Activated CD8-positive, alpha-beta memory T cell treated with anti-CD3 and anti-CD28 coated beads for 1 hour (primary cell): ENCODE measurements around the gene MYOZ1.
"Not testable (repeated sequence)": the region's sequence is repeated elsewhere in the genome, so short reads cannot be mapped to it uniquely, and the experiment has no call there.

Source experiments
- DNase-seq, 2 donors: peaks; one replicate each; pipeline ENCODE4 v3.0.0-alpha.2; 2020; ENCODE audit warnings: low read depth in 1 of 2; ENCODE audit errors: extremely low read depth in 1 of 2

MYOZ1 gene, protein sequence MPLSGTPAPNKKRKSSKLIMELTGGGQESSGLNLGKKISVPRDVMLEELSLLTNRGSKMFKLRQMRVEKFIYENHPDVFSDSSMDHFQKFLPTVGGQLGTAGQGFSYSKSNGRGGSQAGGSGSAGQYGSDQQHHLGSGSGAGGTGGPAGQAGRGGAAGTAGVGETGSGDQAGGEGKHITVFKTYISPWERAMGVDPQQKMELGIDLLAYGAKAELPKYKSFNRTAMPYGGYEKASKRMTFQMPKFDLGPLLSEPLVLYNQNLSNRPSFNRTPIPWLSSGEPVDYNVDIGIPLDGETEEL

DNA sequence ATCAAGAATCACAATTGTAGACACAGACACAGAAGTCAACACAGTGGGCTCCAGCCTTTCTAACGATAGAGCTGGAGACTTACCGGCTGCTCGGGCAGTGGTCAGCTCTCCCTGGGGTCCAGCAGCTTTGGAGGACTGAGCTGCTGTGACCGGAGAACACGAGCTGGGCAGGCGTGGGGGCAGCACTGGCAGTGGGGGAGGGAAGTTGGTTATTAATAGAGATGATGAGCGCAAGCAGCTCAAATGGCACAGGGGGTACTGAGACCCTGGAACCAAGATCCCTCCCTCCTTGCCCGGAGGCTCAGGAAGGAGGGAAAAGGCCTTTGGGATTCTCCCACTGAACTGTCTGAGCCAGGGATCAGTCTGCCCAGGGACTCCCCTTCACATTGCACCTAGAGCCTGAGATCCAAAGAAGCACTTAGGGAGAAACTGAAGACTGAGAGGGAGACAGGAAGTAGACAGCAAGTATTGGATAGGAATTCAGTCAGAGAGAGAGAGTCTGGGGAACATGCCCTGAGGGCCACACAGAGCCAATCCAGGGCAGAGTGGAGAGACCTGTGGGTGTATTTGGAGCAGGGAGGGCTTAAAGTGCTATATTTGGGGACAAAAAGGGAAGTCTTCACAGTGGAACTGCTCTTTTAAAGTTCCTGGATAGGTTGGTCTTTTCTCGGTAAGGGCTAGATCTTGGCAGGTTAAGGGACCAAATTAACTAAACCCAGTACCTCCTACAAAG is at the start of gene MYOZ1:
TSS of gene MYOZ1 (minus strand) at position 147 of the 733 bp plus-strand sequence. CDS start 1,457 bp downstream, outside the sequence.
- DNase-seq = no peak

DNA sequence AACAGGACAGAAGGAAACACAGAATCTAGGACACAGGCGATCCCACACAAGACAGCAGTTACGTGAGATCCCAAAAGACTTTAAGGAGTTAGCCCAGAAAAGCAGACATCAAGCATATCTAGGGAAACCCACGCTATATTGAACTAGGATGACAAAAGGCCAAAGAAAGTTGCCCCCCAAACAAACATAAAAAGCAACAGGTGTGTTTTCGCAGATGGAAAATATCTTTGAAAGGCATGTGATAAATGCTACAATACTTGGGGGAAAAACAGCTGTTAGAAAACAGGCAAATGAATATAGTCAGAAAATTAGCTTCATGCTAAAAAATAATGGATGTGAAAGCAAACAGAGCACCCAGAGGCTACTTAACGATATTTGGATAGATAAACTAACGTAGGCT is 49.5 kb upstream of the MYOZ1 start:
- DNase-seq = not testable (repeated sequence)

DNA sequence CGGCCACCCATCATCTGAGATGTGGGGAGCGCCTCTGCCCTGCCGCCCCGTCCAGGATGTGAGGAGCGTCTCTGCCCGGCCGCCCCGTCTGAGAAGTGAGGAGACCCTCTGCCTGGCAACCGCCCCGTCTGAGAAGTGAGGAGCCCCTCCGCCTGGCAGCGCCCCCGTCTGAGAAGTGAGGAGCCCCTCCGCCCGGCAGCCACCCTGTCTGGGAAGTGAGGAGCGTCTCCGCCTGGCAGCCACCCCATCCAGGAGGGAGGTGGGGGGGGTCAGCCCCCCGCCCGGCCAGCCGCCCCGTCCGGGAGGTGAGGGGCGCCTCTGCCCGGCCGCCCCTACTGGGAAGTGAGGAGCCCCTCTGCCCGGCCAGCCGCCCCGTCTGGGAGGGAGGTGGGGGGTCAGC is 48.3 kb upstream of the MYOZ1 start:
- DNase-seq = not testable (repeated sequence)

GRCh38 chr10:73687641-73688040 is 46.4 kb upstream of the MYOZ1 start:
- not testable (repeated sequence) for DNase-seq

- DNase-seq = not testable (repeated sequence)
Measured at GRCh38 chr10:73674546-73674945, 33.3 kb upstream of the MYOZ1 start.

- DNase-seq = not testable (repeated sequence)
Measured at GRCh38 chr10:73668378-73668777, 27.1 kb upstream of the MYOZ1 start.

DNA sequence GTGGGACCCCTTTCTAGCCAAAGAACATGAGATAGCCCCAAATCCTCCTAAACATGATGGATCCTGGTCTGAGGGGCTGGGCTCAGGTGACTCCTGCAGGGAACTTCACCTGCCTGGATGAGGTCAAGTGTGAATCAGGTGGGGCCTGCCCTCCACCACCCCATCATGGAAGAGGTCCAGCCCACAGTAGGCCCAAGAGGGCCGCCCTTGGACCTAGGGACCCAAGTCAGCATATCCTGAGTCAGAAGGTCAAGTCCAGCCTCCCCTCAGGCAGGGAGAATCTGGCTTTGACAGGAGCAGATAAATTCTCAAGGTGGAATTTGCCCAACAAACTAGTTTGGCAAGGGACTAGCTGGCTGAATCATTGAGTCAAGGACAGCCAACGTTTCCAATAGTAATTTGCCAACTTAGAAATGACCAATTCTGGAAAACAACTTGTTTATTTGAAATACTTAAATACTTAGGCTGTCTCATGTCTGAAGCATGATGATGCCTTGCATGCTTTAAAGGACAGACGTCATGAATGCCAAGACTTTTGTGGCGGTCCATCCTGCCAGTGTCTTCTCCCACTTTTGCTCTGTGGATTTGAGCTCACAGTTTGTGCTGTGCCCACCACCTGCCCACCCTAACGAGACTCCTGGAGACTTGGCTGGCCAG is 25.0 kb upstream of the MYOZ1 start:
- DNase-seq = not testable (repeated sequence)

GRCh38 chr10:73665581-73665980 is 24.3 kb upstream of the MYOZ1 start:
- DNase-seq = not testable (repeated sequence)

- DNase-seq = not testable (repeated sequence)
Measured at GRCh38 chr10:73664156-73665040, 23.1 kb upstream of the MYOZ1 start.

DNA sequence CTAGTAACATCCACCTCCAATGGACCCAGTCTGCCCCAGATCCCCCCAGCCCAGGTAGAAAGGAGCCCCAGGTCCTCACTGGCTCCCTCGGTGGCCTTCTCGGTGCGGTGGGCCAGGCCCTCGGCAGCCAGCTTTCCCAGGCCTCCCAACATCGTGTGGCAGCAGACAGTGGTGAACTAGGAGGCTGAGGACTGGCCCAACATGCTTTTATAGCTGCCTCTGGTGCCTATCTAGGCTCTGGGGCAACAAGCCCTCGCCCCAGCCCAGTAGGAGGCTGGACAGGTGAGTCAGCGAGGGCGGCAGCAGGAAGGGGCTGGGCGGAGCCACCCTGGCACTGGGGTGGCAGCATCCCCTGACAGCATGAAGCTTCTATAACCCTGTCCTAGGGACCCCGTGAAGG is 22.3 kb upstream of the MYOZ1 start:
- not testable (repeated sequence) for DNase-seq

DNA sequence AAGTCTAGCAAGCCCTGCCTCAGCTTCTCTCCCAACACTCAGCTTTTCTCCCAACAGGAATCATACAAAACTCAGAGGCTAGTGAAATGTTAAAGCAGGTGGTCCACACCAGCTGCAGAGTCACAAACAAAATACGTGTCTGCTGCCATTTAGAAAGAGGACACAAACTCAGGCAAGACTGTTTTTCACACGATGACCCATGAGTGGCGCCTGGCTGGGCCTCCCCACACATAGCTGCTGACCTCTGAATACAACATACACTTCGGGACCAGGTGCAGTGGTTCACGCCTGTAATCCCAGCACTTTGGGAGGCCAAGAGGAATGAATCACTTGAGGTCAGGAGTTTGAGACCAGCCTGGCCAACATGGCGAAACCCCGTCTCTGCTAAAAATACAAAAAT is 21.4 kb upstream of the MYOZ1 start:
- not testable (repeated sequence) for DNase-seq

DNA sequence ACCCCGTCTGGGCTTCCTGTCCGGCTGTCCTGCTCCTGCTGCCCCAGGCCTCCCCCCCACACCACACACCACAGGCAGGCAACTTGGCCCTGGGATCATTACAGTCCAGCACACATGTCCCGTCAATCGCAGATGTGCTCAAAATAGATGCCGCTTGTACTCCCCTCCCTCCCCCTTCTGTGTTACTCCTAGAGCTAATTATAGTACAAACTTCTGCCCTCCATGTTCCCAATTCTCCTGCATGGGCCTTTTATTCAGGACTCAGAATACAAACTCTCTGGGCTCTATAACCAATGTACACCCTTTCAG is 14.7 kb upstream of the MYOZ1 start, which contains the start of gene SYNPO2L:
TSS of gene SYNPO2L (minus strand) at position 40 of the 309 bp plus-strand sequence. CDS start 107 bp downstream, outside the sequence.
- no peak for DNase-seq

- no peak for DNase-seq
Measured at GRCh38 chr10:73655257-73655989, 14.1 kb upstream of the MYOZ1 start.

DNA sequence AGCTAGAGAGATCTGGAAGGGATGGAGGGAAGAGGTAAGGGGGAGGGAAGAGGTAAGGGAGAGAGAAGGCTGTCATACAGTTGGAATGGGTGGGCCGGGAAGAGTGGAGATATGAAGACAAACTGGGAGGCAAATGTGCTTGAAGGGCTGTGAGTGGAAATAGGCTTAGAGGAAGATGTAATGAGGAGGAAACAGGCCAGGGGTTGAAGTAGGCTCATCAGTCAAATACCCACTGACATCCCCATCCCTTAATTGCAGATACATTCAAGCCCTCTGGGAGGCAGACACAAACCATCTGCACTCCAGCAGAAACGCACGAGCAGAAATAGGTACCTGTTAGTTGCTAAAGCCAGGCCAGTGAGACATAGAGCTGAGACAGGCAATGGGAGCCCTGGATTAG is 12.4 kb upstream of the MYOZ1 start:
- DNase-seq = no peak

DNA sequence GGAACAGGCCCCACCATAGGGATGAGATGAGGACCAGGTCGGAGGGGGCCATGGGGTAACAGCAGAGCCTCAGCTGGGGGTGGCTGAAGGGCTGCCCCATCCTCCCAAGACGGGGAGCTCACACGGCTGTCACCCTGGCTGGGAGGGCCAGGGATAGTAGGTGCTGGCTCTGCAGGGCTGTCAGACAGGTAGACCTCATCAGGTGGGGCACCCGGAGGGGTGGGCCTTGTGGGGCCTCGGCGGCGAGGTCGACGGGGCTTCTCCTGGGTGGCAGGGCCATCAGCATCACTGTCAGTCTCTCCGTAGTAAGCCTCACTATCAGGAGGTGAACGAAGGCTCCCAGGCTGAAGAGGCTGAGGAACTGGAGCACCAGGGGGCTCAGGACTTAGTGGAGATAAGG is 11.9 kb upstream of the MYOZ1 start:
- DNase-seq = no peak

DNA sequence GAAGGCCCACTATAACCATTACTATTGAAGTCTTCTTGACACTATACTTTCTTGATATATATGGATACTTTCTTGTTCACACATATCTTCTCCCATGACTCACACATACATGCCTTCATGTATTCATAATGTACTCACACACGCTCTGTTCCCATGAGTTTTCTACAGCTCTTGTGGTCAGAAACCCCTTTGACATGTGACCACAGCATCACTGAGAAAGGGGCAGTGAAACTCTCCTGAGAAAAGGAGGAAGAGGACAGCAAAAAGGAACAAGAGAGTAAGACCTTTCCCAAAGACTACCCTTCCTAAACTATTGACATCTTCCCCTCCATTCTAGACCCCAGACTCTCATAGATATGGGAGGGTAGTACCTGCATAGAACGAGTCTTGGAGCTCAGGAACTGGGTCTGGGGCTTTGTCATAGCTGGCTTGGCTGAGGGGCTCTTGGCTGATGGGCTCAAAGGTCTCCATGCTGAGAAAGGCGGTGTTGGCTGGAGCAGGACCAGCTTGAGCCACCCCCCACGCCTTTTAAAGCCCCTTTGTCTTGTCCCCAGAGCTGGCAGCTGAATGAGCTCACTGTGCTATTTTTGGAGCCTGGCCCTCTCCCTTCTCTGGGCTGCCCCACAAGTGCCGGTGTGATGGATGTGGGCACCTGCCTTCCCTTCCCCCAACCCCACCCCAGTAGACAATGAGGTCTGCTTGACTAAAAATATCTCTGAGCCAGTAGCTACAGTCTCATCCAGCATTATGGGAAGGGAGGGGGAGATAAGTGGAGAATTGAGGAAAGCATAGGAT is 9.5 kb upstream of the MYOZ1 start:
- DNase-seq = no peak

DNA sequence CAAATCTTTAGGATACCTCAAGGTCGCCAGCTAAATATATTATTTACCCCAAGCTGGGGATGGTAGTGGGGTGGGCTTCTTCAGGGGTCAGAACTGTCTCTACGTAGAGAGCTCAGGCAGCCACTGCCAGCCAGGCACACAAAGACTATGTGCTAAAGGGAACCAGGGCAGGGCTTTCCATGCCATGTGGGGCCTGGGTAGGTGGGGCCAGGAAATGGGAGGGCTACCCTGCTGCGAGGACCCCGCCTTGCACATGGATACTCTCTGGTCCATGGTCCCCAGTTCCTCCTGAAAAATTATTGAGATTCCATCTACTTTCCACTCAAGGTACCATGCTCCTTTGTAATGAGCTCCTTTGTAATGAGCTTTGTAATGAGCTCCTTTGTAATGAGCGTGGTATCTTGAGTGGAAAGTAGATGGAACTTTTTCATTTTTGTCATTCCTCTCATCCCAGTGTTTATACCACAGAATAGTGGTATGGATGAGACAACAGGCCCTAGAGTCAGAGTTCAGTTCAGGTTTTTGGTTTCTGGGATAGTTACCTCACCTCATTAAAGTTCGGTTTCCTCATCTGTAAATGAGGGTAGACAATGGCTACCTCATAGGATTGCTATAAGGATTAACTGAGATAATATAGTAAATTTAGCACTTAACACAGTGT is 8.7 kb upstream of the MYOZ1 start:
- DNase-seq = no peak

DNA sequence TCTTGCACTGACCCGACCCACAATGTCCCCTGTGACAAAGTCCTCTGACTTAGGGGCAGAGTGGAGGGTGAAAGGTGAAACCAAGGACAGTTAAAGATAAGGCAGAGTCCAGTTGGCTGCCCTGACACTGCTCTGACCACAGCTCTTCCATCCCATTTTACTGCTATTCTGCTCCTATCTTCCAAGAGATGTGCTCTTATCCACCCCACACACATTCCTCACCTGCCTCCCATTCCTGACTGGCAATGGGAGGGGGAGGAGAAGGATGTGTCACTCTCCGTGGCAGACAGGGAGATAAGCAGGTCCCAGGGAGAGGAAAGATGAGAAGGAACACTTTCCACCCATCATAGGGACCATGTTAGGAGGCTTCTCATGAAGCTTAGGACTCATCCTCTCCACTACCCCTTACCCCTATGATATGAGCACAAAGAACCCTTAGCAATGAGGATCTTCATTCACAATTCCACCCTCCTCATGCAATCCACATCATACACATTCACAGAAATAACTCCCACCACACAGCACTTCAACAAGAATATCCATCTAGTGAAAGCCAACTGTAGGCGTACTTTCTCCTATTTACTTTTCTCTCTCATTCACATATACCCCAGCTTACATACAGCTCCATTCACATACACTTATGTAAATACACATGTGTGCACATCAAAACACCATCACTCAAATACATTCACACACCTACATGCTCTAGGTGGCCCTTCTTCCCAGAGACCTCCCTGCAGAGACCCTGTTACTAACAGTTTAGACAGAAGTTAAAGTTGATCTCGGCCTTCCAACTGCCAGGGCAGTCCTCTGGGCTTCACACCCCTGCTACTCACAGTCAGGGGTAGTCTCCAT is 7.9 kb upstream of the MYOZ1 start:
- DNase-seq = no peak
